GM23248 (cell line): ENCODE data around the gene ERN1.

Experiments used
- EZH2 ChIP-seq: fragments of 200-600 bp; sonication (generic); IDR thresholded peaks from 2 replicates; pipeline ENCODE4 v1.6.1; 2018; ENCODE audit warnings: antibody characterized with exemption, mild to moderate bottlenecking; ENCODE audit not compliant: insufficient read depth, poor library complexity, severe bottlenecking
- EZH2phosphoT487 ChIP-seq: fragments of 200-600 bp; sonication (generic); IDR thresholded peaks from 2 replicates; pipeline ENCODE4 v1.6.1; 2018; ENCODE audit warnings: antibody characterized with exemption, moderate library complexity, mild to moderate bottlenecking, low read depth; ENCODE audit not compliant: insufficient read depth

DNA sequence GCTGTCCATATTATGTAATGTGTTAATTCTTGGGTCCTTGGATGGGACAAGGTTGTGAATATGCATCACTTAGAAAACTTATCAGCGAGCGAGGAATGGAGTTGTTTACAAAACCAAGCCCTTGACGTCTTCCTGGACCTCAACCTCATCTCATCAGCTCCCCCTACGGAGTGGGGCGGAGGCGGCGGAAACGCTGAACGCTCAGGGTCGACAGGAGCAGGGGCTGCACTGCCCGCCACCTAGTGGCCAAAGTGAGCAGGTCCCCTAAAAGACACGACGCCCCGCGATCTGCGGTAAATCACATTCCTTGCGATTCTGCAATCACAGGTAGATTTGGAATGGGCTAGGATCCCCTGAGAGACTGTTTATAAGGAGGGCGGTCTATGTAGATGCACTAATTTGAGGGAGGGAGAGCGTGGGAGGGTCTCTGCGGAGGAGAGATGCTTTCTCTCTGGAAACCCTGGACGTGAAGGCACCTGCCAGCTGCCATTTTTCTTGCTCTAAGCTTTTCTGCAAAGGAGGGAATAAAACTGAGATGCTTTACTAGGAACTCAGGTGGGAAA lies 104.1 kb downstream of the ERN1 start:
- TF ChIP-seq EZH2 (no peak), EZH2phosphoT487 (no peak)
